GM23338 (cell line): ENCODE results near the gene TFB2M. TPM values are rescaled to one million over a fixed set of nuclear protein-coding genes. Genes with fewer than 3 reads are reported as not detected.
A peak's percentile ranks its signal among the peaks of the same experiment; 100 is the strongest.

Source experiments
- ATAC-seq: fragments of 200-7000 bp; cut with Tn5 transposase; 3 replicates; pipeline ENCODE4 v1.9.1; 2020
- DNase-seq: peaks from one replicate; pipeline ENCODE4 v3.0.0-alpha.2; 2015; ENCODE audit warnings: low spot score
- H2AFZ ChIP-seq: fragments of 200-600 bp; sonication (generic); 2 replicates; pipeline ENCODE4 v1.8.0; 2016; ENCODE audit warnings: antibody characterized with exemption, mild to moderate bottlenecking, moderate library complexity
- H3F3A ChIP-seq: fragments of 200-600 bp; sonication (generic); replicated peaks from 2 replicates; pipeline ENCODE4 v1.8.0; 2017; ENCODE audit warnings: antibody characterized with exemption, mixed run types, low read depth
- H3K27ac ChIP-seq: fragments of 200-600 bp; sonication (generic); 2 replicates; pipeline ENCODE4 v1.6.1; 2016; ENCODE audit warnings: low read depth
- H3K27me3 ChIP-seq: fragments of 200-600 bp; sonication (generic); 2 replicates; pipeline ENCODE4 v1.8.0; 2016; ENCODE audit warnings: mild to moderate bottlenecking, mixed run types, moderate library complexity; ENCODE audit not compliant: insufficient read depth
- H3K36me3 ChIP-seq: fragments of 200-600 bp; sonication (generic); 2 replicates; pipeline ENCODE4 v1.8.0; 2016; ENCODE audit warnings: mild to moderate bottlenecking; ENCODE audit not compliant: insufficient read depth
- H3K4me1 ChIP-seq: fragments of 200-600 bp; sonication (generic); 2 replicates; pipeline ENCODE4 v1.8.0; 2016; ENCODE audit warnings: mild to moderate bottlenecking, moderate library complexity; ENCODE audit not compliant: insufficient read depth
- H3K4me2 ChIP-seq: fragments of 200-600 bp; sonication (generic); 2 replicates; pipeline ENCODE4 v1.7.1; 2017; ENCODE audit warnings: mixed run types
- H3K4me3 ChIP-seq: fragments of 200-600 bp; sonication (generic); 2 replicates; pipeline ENCODE4 v1.6.1; 2016; ENCODE audit warnings: mixed run types
- H3K79me2 ChIP-seq: fragments of 200-600 bp; sonication (generic); replicated peaks from 2 replicates; pipeline ENCODE4 v1.8.0; 2017; ENCODE audit warnings: mild to moderate bottlenecking; ENCODE audit not compliant: insufficient read depth
- H3K9me2 ChIP-seq: fragments of 200-600 bp; sonication (generic); 2 replicates; pipeline ENCODE4 v1.8.0; 2017; ENCODE audit not compliant: insufficient read depth
- H4K20me1 ChIP-seq: fragments of 200-600 bp; sonication (generic); replicated peaks from 2 replicates; pipeline ENCODE4 v1.8.0; 2017; ENCODE audit warnings: mild to moderate bottlenecking; ENCODE audit not compliant: insufficient read depth
- H3K27ac Mint-ChIP-seq: 2 replicates; pipeline ENCODE4 v1.8.0; 2020; ENCODE audit warnings: inconsistent platforms, mild to moderate bottlenecking, moderate library complexity, mixed read lengths
- H3K27me3 Mint-ChIP-seq: 3 replicates; pipeline ENCODE4 v1.8.0; 2022; ENCODE audit warnings: low read depth, mild to moderate bottlenecking, moderate library complexity, mixed read lengths, inconsistent platforms; ENCODE audit not compliant: insufficient read depth, poor library complexity
- H3K36me3 Mint-ChIP-seq: 3 replicates; pipeline ENCODE4 v1.8.0; 2021; ENCODE audit warnings: low read depth, mild to moderate bottlenecking, inconsistent platforms, moderate library complexity, mixed read lengths
- H3K4me1 Mint-ChIP-seq: 3 replicates; pipeline ENCODE4 v1.8.0; 2020; ENCODE audit warnings: mild to moderate bottlenecking, inconsistent platforms, mixed read lengths
- H3K4me3 Mint-ChIP-seq: 3 replicates; pipeline ENCODE4 v1.8.0; 2021; ENCODE audit warnings: moderate library complexity, mild to moderate bottlenecking, inconsistent platforms, mixed read lengths
- H3K9me3 Mint-ChIP-seq: 3 replicates; pipeline ENCODE4 v1.8.0; 2020; ENCODE audit warnings: moderate library complexity, mild to moderate bottlenecking, inconsistent platforms, mixed read lengths
- JUNB ChIP-seq: IDR thresholded peaks from one replicate; pipeline ENCODE4 v1.6.1; 2016; ENCODE audit warnings: antibody characterized with exemption; ENCODE audit not compliant: unreplicated experiment
- polyA plus RNA-seq: library from polyadenylated mRNA; unstranded; fragments of >200 nt; fragmentation: Nextera tagmentation; extraction: Ambion mirVana; gene quantifications from 2 replicates; pipeline ENCODE4 v1.2.1, GENCODE V29; 2016
- small RNA-seq: library from RNA; depleted of rRNA; stranded (forward); fragments of <200 nt; gene quantifications from one replicate; pipeline ENCODE3, GENCODE V24; 2014; ENCODE audit warnings: low replicate concordance
- total RNA-seq: library from RNA; depleted of rRNA; stranded (reverse); fragments of >200 nt; shearing (Covaris generic); gene quantifications from 2 replicates; pipeline ENCODE4 v1.2.3, GENCODE V29; 2014; rRNA removed

Gene TFB2M
- total and polyA plus RNA-seq, 2 experiments from 2014 or later: 18.7 to 24.9 TPM

- no peaks in the 10 kb centered on the region for H3K9me2 ChIP-seq
- Mint-ChIP-seq H3K9me3 (no peaks in the 10 kb centered on the region), H3K4me3 (no peak overlapping the region), H3K36me3 (no peaks in the 10 kb centered on the region), H3K27me3 (peaks cover 2% of the 10 kb centered on the region), H3K27ac (peak overlapping the region; percentile 71), H3K4me1 (peaks cover 7% of the 10 kb centered on the region)
- ATAC-seq (no peak), DNase-seq (no peak)
- H3K4me1 ChIP-seq: 0 out of 2 replicates have a peak, but pooled peaks cover 4% of the 10 kb centered on the region
- H3K4me3 ChIP-seq: no peak overlapping the region
- H2AFZ ChIP-seq: no peak overlapping the region
- H3K36me3 ChIP-seq: no peaks in the 10 kb centered on the region
- H3K27me3 ChIP-seq: no peaks in the 10 kb centered on the region
- no peak overlapping the region for H3K27ac ChIP-seq
- no peak for TF ChIP-seq JUNB
- peaks cover 32% of the 10 kb centered on the region for H3K79me2 ChIP-seq
- no peaks in the 10 kb centered on the region for H4K20me1 ChIP-seq
- H3F3A ChIP-seq: no peaks in the 10 kb centered on the region
- no peak overlapping the region for H3K4me2 ChIP-seq
Measured at GRCh38 chr1:246491551-246492053, 74.5 kb downstream of the TFB2M start.

Small RNAs within 50 kb of the gene (small RNA-seq; reads per million reads assigned to genes)
- not detected for gene AL356583.2

Other genes starting within 250 kb of the TFB2M start
- 31.7 and 34.4 TPM in 2 replicates for gene SMYD3, start 59.0 kb downstream of the TFB2M start, total RNA-seq
- 31.8 and 34.1 TPM in 2 replicates for gene SMYD3, start 59.0 kb downstream of the TFB2M start, polyA plus RNA-seq
- gene CNST, start 195 bp upstream of the TFB2M start, total RNA-seq: 17.2 and 17.6 TPM in 2 replicates
- 8.1 and 8.9 TPM in 2 replicates for gene CNST, start 195 bp upstream of the TFB2M start, polyA plus RNA-seq
- 18.8 and 20.4 TPM in 2 replicates for gene SCCPDH, start 158.1 kb upstream of the TFB2M start, total RNA-seq
- gene SCCPDH, start 158.1 kb upstream of the TFB2M start, polyA plus RNA-seq: 13.6 and 14.4 TPM in 2 replicates